CD4-positive, alpha-beta T cell treated with Interleukin-21 for 1 hour (primary cell): ENCODE data around the gene FLCN.
"Not testable (repeated sequence)": the region's sequence is repeated elsewhere in the genome, so short reads cannot be mapped to it uniquely, and the experiment has no call there.

ENCODE experiments used
- DNase-seq: peaks from one replicate; pipeline ENCODE4 v3.0.0-alpha.2; 2020

Gene FLCN, protein sequence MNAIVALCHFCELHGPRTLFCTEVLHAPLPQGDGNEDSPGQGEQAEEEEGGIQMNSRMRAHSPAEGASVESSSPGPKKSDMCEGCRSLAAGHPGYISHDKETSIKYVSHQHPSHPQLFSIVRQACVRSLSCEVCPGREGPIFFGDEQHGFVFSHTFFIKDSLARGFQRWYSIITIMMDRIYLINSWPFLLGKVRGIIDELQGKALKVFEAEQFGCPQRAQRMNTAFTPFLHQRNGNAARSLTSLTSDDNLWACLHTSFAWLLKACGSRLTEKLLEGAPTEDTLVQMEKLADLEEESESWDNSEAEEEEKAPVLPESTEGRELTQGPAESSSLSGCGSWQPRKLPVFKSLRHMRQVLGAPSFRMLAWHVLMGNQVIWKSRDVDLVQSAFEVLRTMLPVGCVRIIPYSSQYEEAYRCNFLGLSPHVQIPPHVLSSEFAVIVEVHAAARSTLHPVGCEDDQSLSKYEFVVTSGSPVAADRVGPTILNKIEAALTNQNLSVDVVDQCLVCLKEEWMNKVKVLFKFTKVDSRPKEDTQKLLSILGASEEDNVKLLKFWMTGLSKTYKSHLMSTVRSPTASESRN

DNA sequence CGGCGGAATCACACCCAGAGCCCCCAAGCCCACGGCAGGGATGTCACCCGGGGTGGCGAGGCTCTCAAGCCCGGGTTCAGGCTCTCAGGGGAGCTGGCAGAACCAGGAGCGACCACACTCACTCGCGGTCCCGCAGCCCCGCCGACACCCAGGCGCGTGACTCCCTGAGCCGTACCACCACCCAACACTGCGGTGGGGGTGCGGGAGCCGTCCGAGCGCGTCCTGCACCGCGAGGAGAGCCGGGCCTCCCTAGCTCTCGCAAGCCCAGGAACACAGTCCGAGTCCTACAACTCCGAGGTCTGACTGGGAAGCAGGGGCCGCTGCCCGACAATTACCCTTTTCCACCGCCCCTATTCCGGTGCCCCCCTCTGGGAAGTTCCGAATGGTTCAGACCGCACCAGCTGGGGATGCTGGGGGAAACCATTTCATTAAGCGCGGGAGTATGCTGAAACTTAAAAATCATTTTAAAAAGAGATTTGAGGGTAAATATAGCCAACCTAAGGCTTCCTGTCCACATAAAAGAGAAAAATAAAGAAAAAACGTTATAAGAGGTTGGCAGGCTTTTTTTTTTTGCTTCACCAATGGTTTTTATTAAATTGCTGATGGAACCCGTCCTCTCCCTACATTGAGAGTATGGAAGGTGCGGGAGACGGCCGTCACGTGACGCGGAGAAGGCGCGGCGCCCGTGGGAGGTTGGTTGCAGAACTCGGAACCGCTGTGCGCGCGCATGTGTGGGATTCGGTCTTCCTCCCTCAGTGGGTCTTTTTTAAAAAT is at the start of gene FLCN:
Gene FLCN, minus strand, starts transcription at position 143 of the 774 bp plus-strand sequence. CDS start 9,031 bp downstream, outside the sequence.
- peak; percentile 90 for DNase-seq

DNA sequence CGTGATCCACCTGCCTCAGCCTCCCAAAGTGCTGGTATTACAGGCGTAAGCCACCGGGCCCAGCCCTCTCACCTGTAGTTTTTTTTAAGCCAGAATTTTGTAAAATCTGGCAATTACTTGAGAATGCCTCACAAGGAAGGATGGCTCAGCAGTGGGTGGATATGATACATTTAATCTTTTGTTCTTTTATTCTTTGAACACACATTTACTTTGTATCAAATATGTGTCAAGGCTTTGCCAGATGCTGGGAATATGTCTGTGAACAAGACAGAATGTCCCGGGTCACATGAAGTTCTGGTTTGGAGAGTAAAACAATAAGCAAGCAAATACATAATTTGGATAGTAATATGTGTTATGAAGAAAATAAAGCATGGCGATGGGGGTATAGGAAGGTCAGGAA is 49.0 kb upstream of the FLCN start:
- DNase-seq: no peak

DNA sequence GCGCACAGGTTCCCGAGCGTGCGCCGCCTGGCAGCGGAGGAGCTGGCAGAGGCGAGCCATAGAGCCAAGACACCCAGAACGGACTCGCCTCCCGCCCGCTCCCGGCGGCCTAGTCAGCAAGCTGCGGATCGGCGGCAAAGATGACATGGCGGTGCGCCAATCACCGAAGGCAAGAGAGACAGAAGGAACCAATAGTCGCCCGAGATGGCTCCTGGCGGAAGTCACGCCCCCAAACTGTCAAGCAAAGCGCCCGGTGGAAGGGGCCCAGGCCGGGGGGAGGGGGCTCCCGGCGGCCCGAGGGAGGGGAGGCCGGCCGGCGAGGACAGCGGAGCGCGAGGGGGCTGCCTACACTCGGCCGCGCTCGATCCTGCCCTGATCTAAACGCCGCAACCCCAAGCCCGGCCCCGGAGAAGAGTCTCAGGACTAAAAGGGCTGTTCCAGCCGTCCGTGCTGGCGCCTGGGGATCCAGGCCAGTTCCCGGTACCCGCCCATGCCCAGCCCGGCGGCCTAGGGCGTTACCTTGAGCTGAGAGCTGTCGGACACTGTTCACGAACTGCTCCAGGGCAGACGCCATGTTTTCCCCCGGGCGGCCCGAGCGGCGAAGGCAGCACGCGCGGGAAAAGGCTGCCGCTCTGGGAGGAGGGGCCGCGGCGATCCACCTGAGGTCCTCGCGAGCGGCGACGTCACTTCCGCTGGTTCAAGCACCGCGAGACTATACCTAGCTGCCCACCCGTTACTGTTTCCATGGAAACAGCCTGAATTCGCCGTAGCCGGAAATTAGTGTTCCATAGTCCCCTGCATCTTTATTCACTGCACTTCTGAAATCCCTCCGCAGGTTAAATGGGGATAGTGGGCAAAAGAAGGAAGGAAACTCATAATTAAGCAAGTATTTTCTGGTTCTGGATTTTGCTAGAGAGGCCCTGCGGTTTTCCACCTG is 43.9 kb upstream of the FLCN start, which contains the start of gene COPS3:
Gene COPS3, minus strand, starts transcription at position 634 of the 937 bp plus-strand sequence. Its CDS starts 60 bp downstream, at position 574.
- peak; percentile 97 for DNase-seq

DNA sequence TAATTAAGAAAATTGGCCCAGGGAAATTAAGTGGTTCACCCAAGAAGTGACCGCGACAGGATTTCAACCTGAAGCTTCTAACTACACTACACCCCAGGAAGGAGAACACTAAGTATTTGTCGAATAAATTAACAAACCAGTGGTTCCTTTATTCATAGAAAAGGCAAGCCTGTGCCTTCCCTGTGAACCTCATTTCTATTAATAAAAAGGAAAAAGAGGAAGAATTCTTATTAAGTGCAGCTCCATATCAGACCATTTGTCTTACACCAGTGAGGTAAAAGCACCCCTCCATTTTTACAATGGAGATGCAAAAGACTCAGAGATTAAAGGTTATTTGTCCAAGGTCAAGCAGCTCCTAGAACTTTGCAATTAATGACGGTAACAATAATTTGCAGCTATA is 42.3 kb upstream of the FLCN start:
- DNase-seq: no peak

DNA sequence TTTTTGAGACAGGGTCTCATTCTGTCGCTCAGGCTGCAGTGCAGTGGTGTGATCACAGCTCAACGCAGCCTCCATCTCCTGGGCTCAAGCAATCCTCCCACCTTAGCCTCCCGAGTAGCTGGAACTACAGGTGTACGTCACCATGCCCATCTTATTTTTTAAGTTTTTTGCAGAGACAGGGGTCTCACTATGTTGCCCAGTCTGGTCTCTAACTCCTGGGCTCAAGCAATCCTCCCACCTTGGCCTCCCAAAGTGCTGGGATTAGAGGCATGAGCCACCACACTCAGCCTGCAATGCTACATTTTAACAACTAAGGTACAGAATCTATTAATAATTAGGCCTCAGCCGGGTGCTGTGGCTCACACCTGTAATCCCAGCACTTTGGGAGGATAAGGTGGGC is 40.5 kb upstream of the FLCN start:
- not testable (repeated sequence) for DNase-seq

DNA sequence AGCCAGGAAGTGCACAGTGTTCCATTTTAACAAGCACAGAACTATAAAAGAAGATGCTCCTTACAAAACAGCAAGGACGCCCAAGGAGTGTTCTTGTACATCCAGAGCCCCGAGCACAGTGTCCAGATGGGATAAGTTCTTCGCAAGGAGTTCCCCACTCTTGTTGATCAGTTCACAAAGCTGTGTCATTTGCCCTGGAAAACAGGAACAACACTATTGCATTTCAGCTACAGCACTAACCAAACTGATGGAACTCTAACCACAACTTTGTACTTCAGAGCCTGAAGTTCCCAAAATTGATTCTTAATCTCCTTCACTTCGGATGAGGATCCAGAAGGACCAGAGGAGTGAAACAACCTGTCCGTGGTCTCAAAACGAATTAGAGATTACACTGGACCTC is 39.0 kb upstream of the FLCN start:
- DNase-seq: no peak

DNA sequence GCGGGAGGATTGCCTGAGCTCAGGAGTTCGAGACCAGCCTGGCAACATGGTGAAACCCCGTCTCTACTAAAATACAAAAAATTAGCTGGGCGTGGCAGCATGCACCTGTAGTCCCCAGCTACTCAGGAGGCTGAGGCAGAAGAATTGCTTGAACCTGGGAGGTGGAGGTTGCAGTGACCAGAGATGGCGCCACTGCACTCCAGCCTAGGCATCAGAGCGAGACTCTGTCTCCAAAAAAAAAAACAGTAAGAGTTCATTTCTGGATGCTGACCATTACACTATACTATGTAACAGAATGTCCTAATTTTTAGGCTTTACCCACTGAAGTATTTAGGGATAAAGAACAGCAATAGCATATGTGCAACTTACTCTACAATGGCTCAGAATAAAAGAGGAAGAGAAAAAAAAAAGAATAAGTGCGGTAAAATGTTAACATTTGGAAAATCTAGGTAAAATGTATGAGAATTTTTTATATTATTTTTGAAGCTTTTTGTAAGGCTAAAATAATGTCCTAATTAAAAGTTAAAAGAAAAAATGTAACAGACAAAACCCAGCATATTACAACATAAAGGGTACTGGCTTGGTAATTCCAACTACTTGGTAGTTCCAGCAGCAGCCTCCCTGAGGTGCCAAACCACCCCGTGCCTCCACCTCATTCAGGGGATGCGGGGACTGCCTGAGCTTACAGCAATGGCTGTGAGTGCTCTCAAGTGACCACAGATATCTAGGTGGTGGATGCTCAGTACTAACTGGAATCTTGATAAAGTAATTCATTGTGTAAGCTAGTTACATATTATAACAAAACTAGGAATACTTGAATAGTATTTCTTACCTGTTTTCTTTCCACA is 33.2 kb upstream of the FLCN start:
- peak; percentile 34 for DNase-seq

DNA sequence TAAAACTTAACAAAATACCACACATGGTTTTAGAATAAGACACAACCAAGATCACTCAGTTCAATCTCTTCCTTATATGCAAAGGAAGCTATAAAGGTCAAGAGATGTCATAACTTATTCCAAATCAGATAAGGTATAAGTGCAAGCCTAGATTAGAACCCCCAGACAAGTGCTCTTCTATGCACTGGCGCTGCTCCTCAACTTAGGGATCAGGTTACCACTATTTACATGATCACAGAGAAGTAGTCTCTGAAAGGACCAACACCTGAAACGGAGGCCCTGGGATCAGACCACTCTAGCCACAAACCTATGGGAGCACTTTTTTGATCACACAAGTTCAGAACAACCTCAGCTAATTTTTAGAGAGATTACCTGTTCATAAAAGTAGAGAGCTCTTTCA is 27.5 kb upstream of the FLCN start:
- DNase-seq: no peak

DNA sequence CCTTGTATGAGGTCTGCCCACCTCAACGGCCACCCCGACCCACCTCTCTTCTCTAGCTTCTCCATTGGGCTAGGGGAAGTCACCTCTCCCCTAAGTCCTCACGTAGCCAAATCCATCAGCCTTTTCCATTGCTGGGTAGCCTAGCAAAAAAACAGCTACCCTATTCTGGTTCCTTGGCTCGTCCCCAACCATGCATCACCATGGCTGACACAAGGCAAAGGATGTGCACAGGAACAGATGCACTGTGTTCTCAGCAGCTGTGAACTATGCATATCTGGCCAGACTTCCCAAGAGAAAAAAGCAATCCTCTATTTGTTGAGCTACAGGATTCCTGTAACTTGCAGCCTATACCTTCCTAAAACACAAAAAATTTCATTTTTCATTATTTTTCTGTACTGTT is 22.0 kb upstream of the FLCN start:
- no peak for DNase-seq

DNA sequence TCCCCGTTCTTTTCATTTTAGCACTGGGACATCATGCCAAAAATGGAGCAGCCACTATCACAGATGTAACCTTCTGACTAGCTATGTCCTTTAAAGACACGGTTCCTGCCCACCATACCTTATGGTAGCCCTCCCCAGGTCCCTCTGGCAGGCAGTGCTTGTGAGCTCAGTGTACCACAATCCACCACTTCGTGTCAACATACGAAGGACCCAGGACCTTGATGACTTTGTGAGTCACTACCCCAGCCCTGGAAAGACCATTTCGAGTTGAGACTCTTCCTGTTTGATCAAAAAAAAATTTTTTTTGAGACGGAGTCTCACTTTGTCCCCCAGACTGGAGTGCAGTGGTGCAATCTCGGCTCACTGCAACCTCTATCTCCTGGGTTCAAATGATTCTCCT is 21.0 kb upstream of the FLCN start:
- DNase-seq: no peak

DNA sequence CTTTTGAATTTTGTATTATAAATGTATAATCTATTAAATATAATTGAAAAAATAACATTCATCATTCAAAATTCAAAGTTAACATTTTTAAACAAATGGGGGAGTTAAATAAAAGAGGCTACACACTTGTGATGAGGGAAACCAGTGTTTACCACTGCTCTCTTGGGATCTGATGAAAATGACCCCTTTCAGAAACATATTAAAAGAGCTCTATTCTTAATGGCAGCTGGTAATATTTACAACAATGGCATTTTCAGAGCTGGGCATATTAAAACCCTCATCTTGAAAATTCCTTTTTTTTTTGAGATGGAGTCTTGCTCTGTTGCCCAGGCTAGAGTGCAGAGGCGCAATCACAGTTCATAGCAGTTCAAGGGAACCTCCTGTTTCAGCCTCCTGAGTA is 19.3 kb upstream of the FLCN start:
- no peak for DNase-seq

DNA sequence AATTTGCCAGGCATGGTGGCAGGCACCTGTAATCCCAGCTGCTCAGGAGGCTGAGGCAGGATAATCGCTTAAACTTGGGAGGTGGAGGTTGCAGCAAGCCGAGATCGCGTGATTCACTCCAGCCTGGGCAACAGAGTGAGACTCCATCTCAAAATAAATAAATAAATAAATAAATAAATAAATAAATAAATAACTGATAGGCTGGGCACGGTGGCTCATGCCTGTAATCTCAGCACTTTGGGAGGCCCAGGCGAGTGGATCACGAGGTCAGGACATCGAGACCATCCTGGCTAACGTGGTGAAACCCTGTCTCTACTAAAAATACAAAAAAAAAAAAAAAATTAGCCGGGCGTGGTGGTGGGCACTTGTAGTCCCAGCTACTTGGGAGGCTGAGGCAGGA is 18.7 kb upstream of the FLCN start:
- not testable (repeated sequence) for DNase-seq

DNA sequence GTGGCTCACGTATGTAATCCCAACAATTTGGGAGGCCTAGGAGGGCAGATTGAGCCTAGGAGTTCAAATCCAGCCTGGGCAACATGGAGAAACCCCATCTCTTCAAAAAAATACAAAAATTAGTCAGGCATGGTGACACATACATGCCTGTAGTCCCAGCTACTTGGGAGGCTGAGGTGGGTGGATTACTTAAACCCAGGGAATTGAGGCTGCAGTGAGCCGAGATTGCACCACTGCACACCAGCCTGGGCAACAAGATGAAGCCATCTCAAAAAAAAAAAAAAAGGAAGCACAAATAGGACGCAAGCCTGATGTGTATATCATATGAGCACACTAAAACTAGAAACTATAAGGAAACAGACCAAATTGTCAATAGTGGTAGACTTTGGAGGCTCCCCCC is 17.1 kb upstream of the FLCN start:
- DNase-seq: no peak

DNA sequence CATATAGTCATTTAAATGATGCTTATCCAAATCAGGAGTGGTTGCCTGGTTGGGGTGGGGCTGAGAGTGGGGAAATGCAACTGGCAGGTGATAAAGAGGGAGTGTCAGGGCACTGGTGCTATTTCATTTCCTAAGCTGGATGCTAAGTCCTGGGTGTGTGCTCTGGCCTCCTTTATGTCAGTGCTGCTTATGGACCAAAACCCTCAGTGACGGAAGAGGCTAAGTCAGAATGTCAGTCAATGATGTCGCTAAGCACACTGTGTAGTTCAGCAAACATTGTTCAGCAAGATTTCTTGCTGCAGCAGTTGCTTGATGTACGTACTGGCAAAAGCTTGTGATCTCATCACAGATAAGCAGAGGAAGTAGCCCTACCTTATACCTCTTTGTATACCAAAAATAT is 16.4 kb upstream of the FLCN start:
- no peak for DNase-seq

DNA sequence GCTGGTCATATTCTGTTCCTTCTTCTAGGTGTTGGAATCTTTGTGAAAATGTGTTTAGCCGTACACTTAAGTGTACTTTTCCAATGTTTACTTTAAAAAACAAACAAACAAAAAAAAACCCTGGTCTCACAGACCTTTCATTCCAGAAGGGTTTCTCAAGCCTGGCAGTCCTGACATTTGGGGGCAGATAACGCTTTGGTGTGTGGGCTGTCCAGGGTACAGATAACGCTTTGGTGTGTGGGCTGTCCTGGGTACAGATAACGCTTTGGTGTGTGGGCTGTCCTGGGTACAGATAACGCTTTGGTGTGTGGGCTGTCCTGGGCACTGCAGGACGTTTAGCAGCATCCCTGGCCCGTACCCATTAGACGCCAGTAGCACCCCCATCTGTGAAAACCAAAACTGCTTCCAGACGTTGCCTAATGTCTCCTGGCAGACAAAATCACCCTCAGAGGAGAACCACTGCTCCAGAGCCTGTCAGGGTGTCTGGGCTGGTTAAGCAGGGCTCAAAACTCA is 15.2 kb upstream of the FLCN start:
- no peak for DNase-seq

DNA sequence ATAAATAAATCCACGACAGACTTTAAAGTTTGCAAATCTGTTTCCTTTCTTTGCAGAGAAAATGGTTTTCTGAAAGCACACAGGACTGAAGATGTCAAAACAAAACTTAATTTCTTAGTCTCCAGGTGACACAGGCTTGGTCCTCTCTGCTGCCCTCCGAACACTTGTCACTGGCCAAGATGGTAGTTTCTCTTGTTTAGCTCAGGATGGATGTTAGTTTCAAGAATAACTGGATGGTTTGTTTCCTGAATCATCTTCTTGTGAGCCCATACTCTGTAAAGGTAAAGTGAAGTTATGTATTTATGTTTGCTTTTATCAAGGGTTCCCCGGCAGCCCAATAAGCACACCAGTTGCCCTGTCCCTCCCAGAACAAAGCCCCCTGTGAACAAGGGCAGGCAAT is 9.9 kb upstream of the FLCN start:
- no peak for DNase-seq

DNA sequence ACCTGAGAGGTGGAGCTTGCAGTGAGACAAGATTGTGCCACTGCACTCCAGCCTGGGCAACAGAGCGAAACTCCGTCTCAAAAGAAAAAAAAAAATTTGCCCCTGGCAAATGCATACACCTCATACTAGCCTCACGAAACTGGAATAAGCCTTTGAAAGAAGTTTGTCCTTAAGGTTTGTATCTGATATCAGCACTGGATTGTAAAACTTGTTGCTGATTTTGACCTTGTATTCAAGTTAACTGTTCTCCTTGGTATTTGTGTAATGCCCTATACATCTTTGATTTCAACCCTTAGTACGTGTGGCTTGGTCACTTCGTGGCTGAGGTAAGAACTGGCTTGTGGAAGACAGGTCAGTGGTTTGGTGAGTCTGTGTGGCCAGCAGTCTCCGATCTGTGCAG is 6.2 kb upstream of the FLCN start:
- no peak for DNase-seq

DNA sequence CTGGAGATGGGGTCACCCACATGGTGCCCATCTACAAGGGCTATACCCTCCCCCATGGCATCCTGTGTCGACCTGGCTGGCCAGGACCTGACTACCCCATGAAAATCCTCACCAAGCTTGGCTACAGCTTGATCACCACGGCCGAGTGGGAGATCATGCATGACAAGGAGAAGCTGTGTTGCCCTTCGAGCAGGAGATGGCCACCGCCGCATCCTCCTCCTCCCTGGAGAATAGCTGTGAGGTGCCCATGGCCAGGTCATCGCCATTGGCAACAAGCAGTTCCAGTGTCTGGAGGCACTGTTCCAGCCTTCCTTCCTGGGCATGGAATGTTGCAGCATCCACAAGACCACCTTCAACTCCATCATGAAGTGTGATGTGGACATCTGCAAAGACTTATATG is 5.3 kb upstream of the FLCN start:
- DNase-seq: no peak

DNA sequence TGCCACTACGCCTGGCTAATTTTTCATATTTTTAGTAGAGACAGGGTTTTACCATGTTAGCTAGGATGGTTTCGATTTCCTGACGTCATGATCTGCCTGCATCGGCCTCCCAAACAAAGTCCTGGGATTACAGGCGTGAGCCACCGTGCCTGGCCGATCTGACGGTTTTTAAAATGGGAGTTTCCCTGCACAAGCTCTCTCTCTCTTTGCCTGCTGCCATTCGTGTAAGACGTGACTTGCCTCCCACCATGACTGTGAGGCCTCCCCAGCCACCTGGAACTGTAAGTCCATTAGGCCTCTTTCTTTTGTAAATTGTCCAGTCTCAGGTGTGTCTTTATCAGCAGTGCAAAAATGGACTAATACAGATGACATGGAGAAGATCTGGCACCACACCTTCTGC is 4.7 kb upstream of the FLCN start:
- DNase-seq: no peak

DNA sequence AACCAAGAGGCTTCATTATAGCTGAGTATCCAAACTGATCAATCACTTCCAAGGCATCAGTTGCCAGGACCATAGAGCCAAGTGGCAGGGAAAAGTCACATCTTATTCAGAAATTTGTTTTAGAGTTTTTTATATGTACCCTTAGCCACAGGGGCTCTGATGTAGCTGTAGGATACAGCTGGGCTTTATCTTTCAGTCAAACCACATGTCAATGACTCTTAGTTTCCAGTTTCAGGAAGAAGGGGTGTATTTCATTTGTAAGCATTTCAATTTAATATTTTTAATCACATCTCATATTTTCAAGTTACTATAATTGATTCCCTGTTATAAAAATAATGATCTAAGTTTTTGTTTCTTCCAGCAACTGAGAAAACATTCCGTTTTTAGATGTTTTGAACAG is 2.9 kb upstream of the FLCN start:
- DNase-seq: no peak

DNA sequence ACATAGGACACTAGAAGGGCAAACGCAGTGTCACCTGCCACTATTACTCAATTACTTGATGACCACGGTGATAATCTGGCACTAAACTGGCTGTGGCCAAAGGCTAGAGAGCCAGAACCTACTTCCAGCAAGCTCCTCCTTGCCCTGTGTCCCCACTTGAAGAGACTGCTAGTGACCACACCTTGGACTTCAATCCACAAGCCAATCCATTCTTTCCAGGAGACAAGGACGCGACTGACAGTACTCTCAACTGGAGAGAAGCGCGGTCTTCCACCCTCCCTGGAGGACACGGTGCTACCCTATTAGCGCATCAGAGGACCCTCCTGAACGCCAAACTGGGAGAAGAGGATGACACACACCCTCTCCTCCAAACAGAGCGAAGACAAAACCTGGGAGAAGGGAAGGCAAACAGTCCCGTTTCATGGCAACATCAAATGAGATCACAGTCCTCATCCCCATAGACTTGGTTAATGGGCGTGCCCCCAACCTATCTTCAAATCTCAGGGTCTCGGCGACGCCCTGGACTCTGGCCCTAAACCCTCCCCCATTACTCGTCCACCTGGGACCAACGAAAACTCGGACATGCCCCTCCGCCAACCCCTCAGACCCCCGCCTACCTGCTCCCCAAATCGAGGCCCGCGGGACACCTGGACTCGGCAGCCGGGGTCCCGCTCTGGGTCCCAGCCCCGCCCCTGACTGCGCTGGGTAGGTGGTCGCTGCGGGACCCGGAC is 508 bp downstream of the FLCN start:
- DNase-seq: no peak
